Ovary (tissue), 9 donors: Measurements from ENCODE around the gene EHBP1. TPM values are rescaled to one million over a fixed set of nuclear protein-coding genes. Genes with fewer than 3 reads are reported as not detected.

Source experiments
- DNase-seq, 5 donors: peaks; one replicate each; pipeline ENCODE4 v3.0.0-alpha.2; 2019 to 2020
- H3K27ac ChIP-seq, 2 donors: fragments of 200-600 bp; one replicate each; pipeline versions ENCODE4 v1.5.1 to v1.8.0; 2019 to 2022
- H3K27me3 ChIP-seq: fragments of 200-600 bp; one replicate; pipeline ENCODE4 v1.8.0; 2022
- H3K36me3 ChIP-seq: fragments of 200-600 bp; sonication (generic); one replicate; pipeline ENCODE4 v1.5.1; 2019
- H3K4me1 ChIP-seq: one replicate; pipeline ENCODE4 v1.8.1; 2013; ENCODE audit warnings: mild to moderate bottlenecking, moderate library complexity; ENCODE audit not compliant: insufficient read depth
- H3K4me3 ChIP-seq: fragments of 200-600 bp; sonication (generic); one replicate; pipeline ENCODE4 v1.5.1; 2017
- H3K9me3 ChIP-seq, 2 donors: fragments of 200-600 bp in 1 of 2; sonication (generic) in 1 of 2; one replicate each; pipeline versions ENCODE4 v1.5.1 to v1.8.1; 2013 to 2019; ENCODE audit warnings: mild to moderate bottlenecking in 1 of 2, moderate library complexity in 1 of 2
- CTCF ChIP-seq, 3 donors: fragments of 450-650 bp in 2 of 3; fragments of 200-600 bp in 1 of 3; IDR thresholded peaks; one replicate each; pipeline versions ENCODE4 v1.5.1 to v1.8.0; 2016 to 2022; ENCODE audit warnings: antibody characterized with exemption in 3 of 3, mild to moderate bottlenecking in 1 of 3
- EP300 ChIP-seq: sonication (generic); formaldehyde crosslinking; IDR thresholded peaks from one replicate; pipeline ENCODE4 v1.6.1; 2017; ENCODE audit warnings: antibody characterized with exemption
- POLR2A ChIP-seq: fragments of 450-650 bp; IDR thresholded peaks from one replicate; pipeline ENCODE4 v1.6.1; 2017; ENCODE audit warnings: antibody characterized with exemption, mild to moderate bottlenecking, moderate library complexity
- WGBS, 3 donors: extraction: QIAGEN DNeasy Blood & Tissue Kit in 1 of 3; methylation state at CpG; one replicate each; pipeline versions ENCODE4 v1.1.5 to v1.1.7; 2013 to 2017; 5-methylcytosine and 5-hydroxymethylcytosine counted together
- intact Hi-C, 4 donors: fragments of 100-400 bp; cut with DNase I; formaldehyde crosslinking; loops; one replicate each; pipeline versions ENCODE4 v1.11.0 to v1.15.1; 2022 to 2023
- polyA plus RNA-seq, 2 donors: library from polyadenylated mRNA; stranded (reverse); fragments of 200-250 nt in 1 of 2; fragments of 350-450 nt in 1 of 2; fragmentation: Illumina TruSeq in 1 of 2; extraction: RNeasy Lipid Tissue Mini Kit (QIAGEN cat#74804) in 1 of 2; gene quantifications; one replicate each; pipeline ENCODE4 v1.2.3, GENCODE V29; 2013 to 2014
- total RNA-seq, 7 donors: library from RNA; depleted of rRNA in 2 of 7; stranded (reverse); fragments of >200 nt in 2 of 7; fragmentation: NEBNext Ultra II Directional in 3 of 7; extraction: Animal tissue kit (Norgen Biotek cat#: 25700) in 3 of 7; gene quantifications; one replicate each; pipeline versions ENCODE4 v1.1.0 to v1.2.4, GENCODE V29; 2016 to 2023
- donor health status: DM: no; HTN: no; CAD: no; lungs with moderate emphysema.
- donor health status: DM: no; HTN: no; CAD: no.
- donor health status: Bipolar disorder and iron deficiency.
- donor health status: DM: yes; HTN: yes; CAD: no.
- donor health status: DM: no; HTN: no; CAD: no.
- donor health status: DM: yes; HTN: yes; CAD: no.

Gene EHBP1
- total and polyA plus RNA-seq, 9 donors = 56.3 to 185 (median 117) TPM

DNA sequence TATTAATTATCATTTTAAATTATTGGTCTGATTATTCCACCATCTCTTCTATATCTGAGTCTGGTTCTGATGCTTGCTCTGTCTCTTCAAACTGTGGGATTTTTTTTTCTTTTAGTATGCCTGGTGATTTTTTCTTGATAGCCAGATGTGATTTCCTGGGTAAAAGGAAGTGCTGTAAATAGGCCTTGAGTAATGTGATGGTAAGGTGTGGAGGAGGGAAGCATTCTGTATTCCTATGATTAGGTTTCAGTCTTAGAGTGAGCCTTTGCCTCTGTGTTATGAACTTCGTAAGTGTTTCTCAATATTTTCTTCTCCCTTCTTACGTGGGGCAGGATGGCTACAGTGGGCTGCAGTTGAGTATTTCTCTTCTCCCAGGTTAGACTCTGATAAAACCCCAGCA, 103.0 kb downstream of the EHBP1 start:
- Histone ChIP-seq H3K36me3 (no peaks in the 10 kb centered on the region), H3K27ac (no peak overlapping the region), H3K9me3 (no peaks in the 10 kb centered on the region), H3K4me1 (peaks cover 9% of the 10 kb centered on the region), H3K27me3 (no peaks in the 10 kb centered on the region), H3K4me3 (no peak overlapping the region)
- no peak for DNase-seq
- no peak for TF ChIP-seq EP300
- TF ChIP-seq POLR2A = no peak
- TF ChIP-seq CTCF (IDR thresholded peaks at IDR 0.05) = no peak
- 95 to 99% (median 99%) methylated on average over 2 of the region's 2 CpGs for WGBS, 3 donors
- intact Hi-C loops = no loop called here

DNA sequence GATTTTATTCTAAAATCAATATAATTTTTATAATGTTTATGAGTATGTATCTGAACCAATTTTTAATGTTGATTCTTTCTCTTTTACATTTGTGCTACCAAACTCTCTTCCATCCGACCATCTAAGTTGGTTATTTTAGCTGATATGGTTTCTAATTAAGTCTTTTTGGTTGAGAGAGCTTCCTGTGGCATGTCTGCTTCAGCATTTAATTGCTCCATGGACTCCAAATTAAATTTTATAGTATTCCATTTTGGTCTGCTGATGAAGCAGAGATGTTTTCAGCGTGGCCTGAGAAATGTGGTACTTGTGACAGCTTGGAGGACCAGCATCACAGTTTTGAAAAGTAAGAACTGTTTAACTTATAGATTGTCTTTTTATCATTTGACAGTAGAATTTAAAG, 105.6 kb downstream of the EHBP1 start:
- H3K9me3 ChIP-seq = no peaks in the 10 kb centered on the region
- WGBS, 3 donors = 93 to 96% (median 95%) methylated on average over 2 of the region's 2 CpGs
- H3K27ac ChIP-seq = no peak overlapping the region
- H3K4me3 ChIP-seq = no peak overlapping the region
- intact Hi-C loops = no loop called here
- no peaks in the 10 kb centered on the region for H3K27me3 ChIP-seq
- TF ChIP-seq EP300 (no peak), CTCF (IDR thresholded peaks at IDR 0.05) (no peak), POLR2A (no peak)
- peaks cover 11% of the 10 kb centered on the region for H3K4me1 ChIP-seq
- no peak for DNase-seq
- no peaks in the 10 kb centered on the region for H3K36me3 ChIP-seq

GRCh38 chr2:62811972-62812371, 106.5 kb downstream of the EHBP1 start:
- 95 to 99% (median 96%) methylated on average over 2 of the region's 2 CpGs for WGBS, 3 donors
- DNase-seq = no peak
- H3K4me1 ChIP-seq = peaks cover 13% of the 10 kb centered on the region

GRCh38 chr2:62812921-62813825, 107.7 kb downstream of the EHBP1 start:
- WGBS, 3 donors = 82% methylated on average over 6 of the region's 6 CpGs

More at GRCh38 chr2:62811972-62812371, 106.5 kb downstream of the EHBP1 start:
- no peaks in the 10 kb centered on the region for H3K9me3 ChIP-seq
- no peaks in the 10 kb centered on the region for H3K36me3 ChIP-seq
- intact Hi-C loops = no loop called here
- no peaks in the 10 kb centered on the region for H3K27me3 ChIP-seq
- H3K27ac ChIP-seq = no peak overlapping the region
- H3K4me3 ChIP-seq = no peak overlapping the region
- TF ChIP-seq CTCF (IDR thresholded peaks at IDR 0.05) (no peak), POLR2A (no peak), EP300 (no peak)

More at GRCh38 chr2:62812921-62813825, 107.7 kb downstream of the EHBP1 start:
- no peak for DNase-seq
- peaks cover 16% of the 10 kb centered on the region for H3K4me1 ChIP-seq
- intact Hi-C loops = no loop called here
- H3K27me3 ChIP-seq = no peaks in the 10 kb centered on the region
- H3K9me3 ChIP-seq = no peaks in the 10 kb centered on the region
- TF ChIP-seq POLR2A (no peak), EP300 (no peak), CTCF (IDR thresholded peaks at IDR 0.05) (no peak)
- no peaks in the 10 kb centered on the region for H3K36me3 ChIP-seq
- no peak overlapping the region for H3K4me3 ChIP-seq
- no peak overlapping the region for H3K27ac ChIP-seq
